Neutrophil (primary cell): Measurements from ENCODE around the gene NTN3.

Experiments used
- H3K27ac ChIP-seq: fragments of 200-600 bp; sonication (generic); 2 replicates; pipeline ENCODE4 v1.5.1; 2016; ENCODE audit warnings: mild to moderate bottlenecking, moderate library complexity
- H3K27me3 ChIP-seq: fragments of 200-600 bp; sonication (generic); 2 replicates; pipeline ENCODE4 v1.6.0; 2016; ENCODE audit warnings: mild to moderate bottlenecking
- H3K36me3 ChIP-seq: fragments of 200-600 bp; sonication (generic); 2 replicates; pipeline ENCODE4 v1.5.1; 2017
- H3K4me1 ChIP-seq, 2 experiments: fragments of 200-600 bp in 1 of 2; sonication (generic) in 1 of 2; 1 replicate in 1 of 2; 2 replicates in 1 of 2; pipeline versions ENCODE4 v1.5.1 to v1.6.1; 2013 to 2016; ENCODE audit warnings: low read depth in 1 of 2, low read length in 1 of 2, mild to moderate bottlenecking in 1 of 2, moderate library complexity in 1 of 2; ENCODE audit not compliant: control insufficient read depth in 1 of 2, insufficient read depth in 1 of 2
- H3K4me3 ChIP-seq, 2 experiments: fragments of 200-600 bp in 1 of 2; sonication (generic) in 1 of 2; 1 replicate in 1 of 2; 2 replicates in 1 of 2; pipeline ENCODE4 v1.5.1; 2013 to 2016; ENCODE audit warnings: low read depth in 1 of 2, low read length in 1 of 2, mild to moderate bottlenecking in 1 of 2, moderate library complexity in 1 of 2
- H3K9me3 ChIP-seq: fragments of 200-600 bp; sonication (generic); 2 replicates; pipeline ENCODE4 v1.5.1; 2016
- CTCF ChIP-seq: fragments of 200-600 bp; sonication (generic); IDR thresholded peaks from 2 replicates; pipeline ENCODE4 v1.5.1; 2016; ENCODE audit warnings: antibody characterized with exemption

The NTN3 gene

DNA sequence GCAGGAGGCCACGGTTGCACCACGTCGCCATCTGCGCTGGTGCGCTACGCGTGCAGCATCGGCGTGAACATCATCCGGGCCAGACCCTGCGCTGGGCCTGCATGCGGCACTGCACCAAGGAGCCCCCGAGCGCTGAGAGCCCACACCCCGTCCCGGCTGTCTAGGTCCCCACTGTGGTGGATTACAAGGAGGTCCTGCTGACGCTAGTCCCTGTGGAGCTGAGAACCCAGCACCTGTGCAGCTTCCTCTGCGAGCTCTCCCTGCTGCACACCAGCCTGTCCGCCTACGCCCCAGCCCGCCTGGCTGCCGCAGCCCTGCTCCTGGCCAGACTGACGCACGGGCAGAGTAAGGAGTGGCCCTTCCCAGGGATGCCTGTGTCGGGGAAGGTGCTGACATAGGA is 22.0 kb upstream of the NTN3 start:
- Histone ChIP-seq H3K27me3 (no peaks in the 10 kb centered on the region), H3K27ac (no peak overlapping the region), H3K9me3 (no peaks in the 10 kb centered on the region), H3K36me3 (peaks cover 85% of the 10 kb centered on the region), H3K4me1 (peaks cover 0 to 4% of the 10 kb centered on the region in 2 experiments), H3K4me3 (no peak overlapping the region)
- no peak for TF ChIP-seq CTCF

GRCh38 chr16:2450535-2450934 is 20.6 kb upstream of the NTN3 start:
- Histone ChIP-seq H3K4me3 (no peak overlapping the region), H3K27ac (no peak overlapping the region), H3K36me3 (peaks cover 87% of the 10 kb centered on the region)

GRCh38 chr16:2450975-2451381 is 20.1 kb upstream of the NTN3 start:
- H3K9me3 ChIP-seq, result no peaks in the 10 kb centered on the region
- peaks cover 0 to 4% of the 10 kb centered on the region in 2 experiments for H3K4me1 ChIP-seq
- peaks cover 88% of the 10 kb centered on the region for H3K36me3 ChIP-seq
- H3K27ac ChIP-seq, result no peak overlapping the region
- H3K27me3 ChIP-seq, result no peaks in the 10 kb centered on the region
- H3K4me3 ChIP-seq, result no peak overlapping the region
- no peak for TF ChIP-seq CTCF

More at GRCh38 chr16:2450535-2450934, 20.6 kb upstream of the NTN3 start:
- Histone ChIP-seq H3K27me3 (no peaks in the 10 kb centered on the region), H3K4me1 (peaks cover 0 to 4% of the 10 kb centered on the region in 2 experiments), H3K9me3 (no peaks in the 10 kb centered on the region)
- TF ChIP-seq CTCF, result no peak

GRCh38 chr16:2451851-2452320 is 19.2 kb upstream of the NTN3 start:
- Histone ChIP-seq H3K4me3 (no peak overlapping the region), H3K4me1 (peaks cover 0 to 4% of the 10 kb centered on the region in 2 experiments), H3K36me3 (peaks cover 88% of the 10 kb centered on the region), H3K27ac (no peak overlapping the region), H3K9me3 (no peaks in the 10 kb centered on the region), H3K27me3 (no peaks in the 10 kb centered on the region)
- TF ChIP-seq CTCF, result no peak

DNA sequence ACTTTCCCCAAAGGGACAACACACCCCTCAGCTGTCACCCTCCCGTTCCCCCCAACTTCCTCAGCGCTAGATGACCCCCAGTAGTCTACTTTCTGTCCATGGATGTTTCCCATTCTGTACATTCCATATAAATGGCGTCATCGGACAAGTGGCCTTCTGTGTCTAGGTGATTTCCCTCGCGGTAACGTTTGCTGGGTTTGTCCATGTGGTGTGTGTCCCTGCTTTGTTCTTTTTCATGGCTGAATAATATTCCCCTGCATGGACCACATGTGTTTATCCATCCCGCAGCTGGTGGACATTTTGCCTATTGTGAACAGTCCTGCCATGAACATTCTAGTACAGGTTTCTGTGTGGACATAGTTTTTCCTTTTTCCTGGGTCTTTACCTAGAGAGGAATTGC is 18.4 kb upstream of the NTN3 start:
- TF ChIP-seq CTCF, result no peak
- Histone ChIP-seq H3K9me3 (no peaks in the 10 kb centered on the region), H3K4me1 (peaks cover 0 to 4% of the 10 kb centered on the region in 2 experiments), H3K36me3 (peaks cover 89% of the 10 kb centered on the region), H3K27me3 (no peaks in the 10 kb centered on the region), H3K4me3 (no peak overlapping the region), H3K27ac (no peak overlapping the region)
